Measurements from ENCODE around the gene OVCA2.
"Not testable (repeated sequence)": the region's sequence is repeated elsewhere in the genome, so short reads cannot be mapped to it uniquely, and the experiment has no call there.

OVCA2 gene

GRCh38 chr17:2002767-2003329 lies 39.0 kb upstream of the OVCA2 start:
- H3K27ac ChIP-seq (ENCODE audit: low read depth, low read length) = no peak overlapping the region
- H3K27me3 ChIP-seq (ENCODE audit: insufficient read depth, low read length) = peaks cover 7% of the 10 kb centered on the region
- no peak overlapping the region for H2AFZ ChIP-seq (ENCODE audit: low read length, unreplicated experiment)
- no peak overlapping the region for H3K4me3 ChIP-seq (ENCODE audit: low read depth, low read length)
- H3K4me1 ChIP-seq (ENCODE audit: control insufficient read depth, insufficient read depth, low read length, unreplicated experiment) = no peaks in the 10 kb centered on the region
- no peaks in the 10 kb centered on the region for H3K36me3 ChIP-seq (ENCODE audit: insufficient read depth, low read length)
- H3K79me2 ChIP-seq (ENCODE audit: control insufficient read depth, insufficient read depth, low read length, unreplicated experiment) = no peaks in the 10 kb centered on the region

- no peak overlapping the region for H3K4me3 ChIP-seq (ENCODE audit: low read depth, low read length)
- H3K4me1 ChIP-seq (ENCODE audit: control insufficient read depth, insufficient read depth, low read length, unreplicated experiment) = no peaks in the 10 kb centered on the region
- H3K36me3 ChIP-seq (ENCODE audit: insufficient read depth, low read length) = no peaks in the 10 kb centered on the region
- H3K27me3 ChIP-seq (ENCODE audit: insufficient read depth, low read length) = peaks cover under 1% of the 10 kb centered on the region; the same call in 1 of the 2 replicates
- H3K27ac ChIP-seq (ENCODE audit: low read depth, low read length) = no peak overlapping the region
- H2AFZ ChIP-seq (ENCODE audit: low read length, unreplicated experiment) = no peak overlapping the region
- H3K79me2 ChIP-seq (ENCODE audit: control insufficient read depth, insufficient read depth, low read length, unreplicated experiment) = no peaks in the 10 kb centered on the region
Measured at GRCh38 chr17:2003525-2003924, 38.3 kb upstream of the OVCA2 start.

DNA sequence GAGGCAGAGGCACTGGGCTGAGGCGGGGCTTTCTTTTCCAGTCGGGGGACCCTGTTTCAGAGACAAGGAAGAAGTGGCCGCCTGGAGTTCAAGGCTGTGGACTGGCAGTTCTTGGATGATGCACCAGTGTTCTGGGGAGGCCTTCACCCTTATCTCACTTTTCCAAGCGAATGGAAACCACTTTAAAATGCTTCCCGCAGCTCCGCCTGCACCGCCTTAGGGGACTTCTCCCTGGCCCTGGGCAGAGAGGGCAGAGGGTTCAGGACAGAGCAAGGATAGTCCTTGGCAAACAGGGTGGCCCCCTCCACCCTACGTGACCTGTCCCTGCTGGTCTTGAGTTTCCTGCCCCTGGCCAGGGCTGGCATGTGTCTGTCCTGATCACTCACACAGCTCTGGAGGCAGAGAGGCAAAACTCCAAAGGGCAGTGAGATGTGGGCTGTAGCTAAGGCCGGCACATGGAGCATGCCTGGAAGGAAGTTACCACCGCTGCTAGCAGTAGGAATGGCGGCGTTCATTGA lies 37.3 kb upstream of the OVCA2 start:
- Histone ChIP-seq H2AFZ (ENCODE audit: low read length, unreplicated experiment) (no peak overlapping the region), H3K27ac (ENCODE audit: low read depth, low read length) (no peak overlapping the region), H3K4me3 (ENCODE audit: low read depth, low read length) (no peak overlapping the region), H3K27me3 (ENCODE audit: insufficient read depth, low read length) (no peaks in the 10 kb centered on the region), H3K79me2 (ENCODE audit: control insufficient read depth, insufficient read depth, low read length, unreplicated experiment) (no peaks in the 10 kb centered on the region), H3K4me1 (ENCODE audit: control insufficient read depth, insufficient read depth, low read length, unreplicated experiment) (no peaks in the 10 kb centered on the region), H3K36me3 (ENCODE audit: insufficient read depth, low read length) (no peaks in the 10 kb centered on the region)

GRCh38 chr17:2008332-2009126 lies 33.3 kb upstream of the OVCA2 start:
- Histone ChIP-seq H3K27me3 (ENCODE audit: insufficient read depth, low read length) (no peaks in the 10 kb centered on the region), H3K4me3 (ENCODE audit: low read depth, low read length) (no peak overlapping the region), H3K36me3 (ENCODE audit: insufficient read depth, low read length) (no peaks in the 10 kb centered on the region), H3K79me2 (ENCODE audit: control insufficient read depth, insufficient read depth, low read length, unreplicated experiment) (no peaks in the 10 kb centered on the region), H2AFZ (ENCODE audit: low read length, unreplicated experiment) (no peak overlapping the region), H3K4me1 (ENCODE audit: control insufficient read depth, insufficient read depth, low read length, unreplicated experiment) (peaks cover 10% of the 10 kb centered on the region), H3K27ac (ENCODE audit: low read depth, low read length) (no peak overlapping the region)

DNA sequence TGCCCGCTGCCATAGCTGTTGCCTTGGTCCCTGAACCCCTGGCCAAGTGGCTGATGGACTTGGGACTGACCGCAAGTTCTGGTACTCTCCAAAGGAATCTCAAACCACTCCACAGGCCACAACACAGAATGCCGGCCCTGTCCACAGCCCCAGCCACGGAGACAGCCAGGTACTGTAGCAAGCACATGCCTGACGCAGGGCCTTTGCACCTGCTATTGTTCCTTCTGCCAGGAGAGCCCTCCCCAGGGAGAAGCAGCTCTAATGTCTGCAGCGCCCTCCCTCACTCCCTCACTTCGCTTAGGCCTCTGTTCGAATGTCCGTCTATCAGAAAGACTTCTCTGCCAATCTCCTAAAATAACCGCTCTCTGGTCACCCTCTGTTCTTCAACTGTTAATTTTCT lies 32.1 kb upstream of the OVCA2 start:
- H3K27ac ChIP-seq (ENCODE audit: low read depth, low read length) = no peak overlapping the region
- H3K4me1 ChIP-seq (ENCODE audit: control insufficient read depth, insufficient read depth, low read length, unreplicated experiment) = peaks cover 10% of the 10 kb centered on the region
- H3K4me3 ChIP-seq (ENCODE audit: low read depth, low read length) = no peak overlapping the region
- no peak overlapping the region for H2AFZ ChIP-seq (ENCODE audit: low read length, unreplicated experiment)
- no peaks in the 10 kb centered on the region for H3K36me3 ChIP-seq (ENCODE audit: insufficient read depth, low read length)
- H3K79me2 ChIP-seq (ENCODE audit: control insufficient read depth, insufficient read depth, low read length, unreplicated experiment) = no peaks in the 10 kb centered on the region
- no peaks in the 10 kb centered on the region for H3K27me3 ChIP-seq (ENCODE audit: insufficient read depth, low read length)

DNA sequence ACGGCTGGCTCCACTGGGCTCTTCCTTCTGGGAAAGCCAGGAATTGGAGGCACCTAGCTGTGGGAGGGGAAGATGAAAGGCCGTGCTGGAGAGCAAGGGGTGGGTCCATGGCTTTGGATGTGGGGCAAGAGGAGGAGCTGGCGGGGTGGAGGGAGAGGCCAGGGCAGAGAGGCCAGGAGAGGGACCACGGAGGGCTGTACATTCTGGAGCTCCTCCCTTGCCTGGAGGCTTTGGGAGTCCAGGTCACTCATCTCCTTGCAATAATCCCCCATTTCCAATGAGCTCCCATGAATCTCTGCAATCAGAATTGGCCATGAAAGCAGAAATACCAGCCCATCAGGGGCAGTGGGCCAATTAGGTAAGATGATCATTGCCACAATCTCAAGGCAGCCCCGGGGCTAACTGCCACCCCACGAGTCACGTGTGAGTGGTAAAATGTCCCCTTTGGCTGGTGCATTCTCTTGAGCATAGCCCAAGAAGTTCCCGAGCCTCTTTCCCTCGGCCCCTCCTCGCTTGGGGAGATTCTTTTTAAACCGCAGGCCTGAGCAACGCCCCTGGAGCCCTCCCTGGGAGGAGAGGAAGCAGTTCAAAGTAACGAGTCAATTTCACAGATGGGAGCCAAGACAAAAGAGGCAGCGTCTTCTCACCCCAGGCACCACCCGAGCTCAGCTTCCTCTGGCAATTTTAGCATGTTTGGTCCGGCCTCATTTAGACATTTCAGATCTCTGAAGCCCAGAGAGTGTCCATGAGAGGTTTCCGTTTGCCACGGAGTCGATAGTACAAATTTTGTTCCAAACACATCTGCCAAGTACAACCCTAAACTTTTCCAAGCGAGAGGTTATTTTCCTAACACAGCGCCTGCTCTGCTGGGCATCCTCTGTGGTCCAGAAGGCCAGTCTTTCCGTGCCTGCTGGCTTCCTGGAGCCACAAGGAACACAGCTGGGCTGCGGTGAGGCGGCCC lies 30.1 kb upstream of the OVCA2 start:
- Histone ChIP-seq H3K79me2 (ENCODE audit: control insufficient read depth, insufficient read depth, low read length, unreplicated experiment) (no peaks in the 10 kb centered on the region), H3K27me3 (ENCODE audit: insufficient read depth, low read length) (no peaks in the 10 kb centered on the region), H2AFZ (ENCODE audit: low read length, unreplicated experiment) (peak overlapping the region; percentile 47), H3K27ac (ENCODE audit: low read depth, low read length) (no peak overlapping the region), H3K4me1 (ENCODE audit: control insufficient read depth, insufficient read depth, low read length, unreplicated experiment) (peaks cover 10% of the 10 kb centered on the region), H3K36me3 (ENCODE audit: insufficient read depth, low read length) (no peaks in the 10 kb centered on the region), H3K4me3 (ENCODE audit: low read depth, low read length) (no peak overlapping the region)

DNA sequence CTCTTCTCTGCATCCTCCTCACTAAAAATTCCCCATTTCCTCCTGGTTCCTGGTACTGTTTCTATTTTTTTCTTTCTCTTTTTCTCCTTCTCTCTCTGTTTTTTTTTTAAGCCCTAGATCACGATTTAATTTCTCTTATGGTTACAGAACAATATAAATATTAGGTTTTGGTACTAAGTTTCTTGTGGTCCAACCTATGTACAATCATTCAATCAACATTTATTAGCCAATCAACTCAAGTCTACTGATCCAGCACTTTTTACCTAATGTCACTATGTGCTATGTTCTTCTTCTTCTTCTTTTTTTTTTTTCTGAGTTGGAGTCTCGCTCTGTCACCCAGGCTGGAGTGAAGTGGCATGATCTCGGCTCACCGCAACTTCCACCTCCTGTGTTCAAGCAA lies 29.3 kb upstream of the OVCA2 start:
- H3K4me1 ChIP-seq (ENCODE audit: control insufficient read depth, insufficient read depth, low read length, unreplicated experiment) = peaks cover 10% of the 10 kb centered on the region
- peak overlapping the region; percentile 47 for H2AFZ ChIP-seq (ENCODE audit: low read length, unreplicated experiment)
- H3K36me3 ChIP-seq (ENCODE audit: insufficient read depth, low read length) = no peaks in the 10 kb centered on the region
- no peak overlapping the region for H3K27ac ChIP-seq (ENCODE audit: low read depth, low read length)
- H3K27me3 ChIP-seq (ENCODE audit: insufficient read depth, low read length) = peaks cover 4% of the 10 kb centered on the region; the same call in 1 of the 2 replicates
- H3K4me3 ChIP-seq (ENCODE audit: low read depth, low read length) = no peak overlapping the region
- H3K79me2 ChIP-seq (ENCODE audit: control insufficient read depth, insufficient read depth, low read length, unreplicated experiment) = no peaks in the 10 kb centered on the region

DNA sequence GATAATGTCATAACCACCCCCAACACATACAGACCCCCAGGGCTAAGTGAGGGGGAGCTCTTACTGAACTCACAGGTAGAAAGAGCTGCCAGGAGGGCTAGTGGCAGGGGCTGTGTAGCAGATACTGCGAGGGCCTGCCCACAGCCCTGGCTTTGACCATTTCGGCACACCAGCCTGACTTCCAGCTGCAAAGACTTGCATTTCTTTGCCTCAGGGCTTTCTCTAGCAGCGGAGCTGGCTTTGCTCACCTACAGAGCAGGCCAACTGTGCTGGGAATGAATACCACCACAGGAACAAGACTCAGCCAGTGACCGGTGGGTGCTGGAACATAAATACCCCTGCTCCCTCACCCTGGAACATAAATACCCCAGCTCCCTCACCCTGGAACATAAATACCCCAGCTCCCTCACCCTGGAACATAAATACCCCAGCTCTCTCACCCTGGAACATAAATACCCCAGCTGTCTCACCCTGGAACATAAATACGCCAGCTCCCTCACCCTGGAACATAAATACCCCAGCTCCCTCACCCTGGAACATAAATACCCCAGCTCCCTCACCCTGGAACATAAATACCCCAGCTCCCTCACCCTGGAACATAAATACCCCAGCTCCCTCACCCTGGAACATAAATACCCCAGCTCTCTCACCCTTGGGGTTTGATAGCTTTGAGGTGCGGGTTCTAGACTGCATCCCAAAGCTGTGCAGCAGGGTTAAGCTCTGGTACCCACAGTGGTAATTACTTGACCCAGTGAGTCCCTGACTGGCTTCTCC lies 28.4 kb upstream of the OVCA2 start:
- not testable (repeated sequence) for H3K79me2 ChIP-seq (ENCODE audit: control insufficient read depth, insufficient read depth, low read length, unreplicated experiment); H2AFZ ChIP-seq (ENCODE audit: low read length, unreplicated experiment); H3K4me3 ChIP-seq (ENCODE audit: low read depth, low read length); H3K27ac ChIP-seq (ENCODE audit: low read depth, low read length); H3K27me3 ChIP-seq (ENCODE audit: insufficient read depth, low read length); H3K4me1 ChIP-seq (ENCODE audit: control insufficient read depth, insufficient read depth, low read length, unreplicated experiment); H3K36me3 ChIP-seq (ENCODE audit: insufficient read depth, low read length)

DNA sequence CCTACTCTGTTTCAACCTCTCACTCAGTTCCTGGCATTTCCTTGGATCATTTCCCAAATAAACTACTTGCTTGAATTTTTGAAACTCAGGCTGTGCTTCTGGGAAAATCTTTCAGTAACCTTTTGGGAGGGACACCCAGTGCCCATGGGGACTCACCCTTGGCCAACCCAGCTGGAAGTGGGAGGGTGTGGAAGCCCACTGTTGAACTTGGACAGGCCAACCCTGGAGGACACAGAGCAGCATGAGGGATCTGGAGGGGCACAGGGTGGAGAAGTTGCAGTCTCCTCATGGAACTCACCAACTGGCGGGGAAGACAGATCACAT lies 27.9 kb upstream of the OVCA2 start:
- Histone ChIP-seq H3K4me1 (ENCODE audit: control insufficient read depth, insufficient read depth, low read length, unreplicated experiment) (peaks cover 10% of the 10 kb centered on the region), H3K4me3 (ENCODE audit: low read depth, low read length) (no peak overlapping the region), H3K36me3 (ENCODE audit: insufficient read depth, low read length) (no peaks in the 10 kb centered on the region), H3K79me2 (ENCODE audit: control insufficient read depth, insufficient read depth, low read length, unreplicated experiment) (no peaks in the 10 kb centered on the region), H3K27ac (ENCODE audit: low read depth, low read length) (no peak overlapping the region), H2AFZ (ENCODE audit: low read length, unreplicated experiment) (no peak overlapping the region), H3K27me3 (ENCODE audit: insufficient read depth, low read length) (peaks cover 13% of the 10 kb centered on the region)

DNA sequence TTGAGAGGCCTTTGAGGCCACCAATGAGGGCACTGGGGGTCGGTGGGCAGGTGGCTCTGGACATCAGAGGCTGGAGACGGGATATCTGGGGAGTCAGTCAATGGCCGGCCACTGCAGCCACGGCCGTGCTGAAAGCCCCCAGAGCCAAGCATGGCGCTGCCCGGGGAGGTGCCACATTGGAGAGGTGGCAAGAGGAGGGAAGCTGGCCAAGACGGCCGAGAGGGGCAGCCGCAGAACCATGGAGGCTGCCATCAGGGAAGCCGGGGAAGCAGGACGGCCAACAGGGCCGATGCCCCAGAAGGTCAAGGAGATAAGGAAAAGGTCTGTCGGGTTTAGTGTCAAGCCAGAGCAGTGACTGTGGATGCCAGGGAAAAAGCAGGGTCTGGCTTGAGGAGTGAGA lies 26.5 kb upstream of the OVCA2 start:
- H2AFZ ChIP-seq (ENCODE audit: low read length, unreplicated experiment) = no peak overlapping the region
- peaks cover 26% of the 10 kb centered on the region for H3K27me3 ChIP-seq (ENCODE audit: insufficient read depth, low read length)
- no peaks in the 10 kb centered on the region for H3K36me3 ChIP-seq (ENCODE audit: insufficient read depth, low read length)
- H3K4me1 ChIP-seq (ENCODE audit: control insufficient read depth, insufficient read depth, low read length, unreplicated experiment) = peaks cover 10% of the 10 kb centered on the region
- H3K4me3 ChIP-seq (ENCODE audit: low read depth, low read length) = no peak overlapping the region
- no peaks in the 10 kb centered on the region for H3K79me2 ChIP-seq (ENCODE audit: control insufficient read depth, insufficient read depth, low read length, unreplicated experiment)
- H3K27ac ChIP-seq (ENCODE audit: low read depth, low read length) = no peak overlapping the region
